Activated T-helper 9 cell treated with anti-CD3 and anti-CD28 coated beads, Interleukin-2, amount 50 U/mL, for 16 hours (primary cell): ENCODE measurements around the gene ITGA7.

Experiments
- DNase-seq: peaks from one replicate; pipeline ENCODE4 v3.0.0-alpha.2; 2020; ENCODE audit warnings: low read depth

The ITGA7 gene

GRCh38 chr12:55733858-55734257 is 26.2 kb upstream of the ITGA7 start:
- no peak for DNase-seq

DNA sequence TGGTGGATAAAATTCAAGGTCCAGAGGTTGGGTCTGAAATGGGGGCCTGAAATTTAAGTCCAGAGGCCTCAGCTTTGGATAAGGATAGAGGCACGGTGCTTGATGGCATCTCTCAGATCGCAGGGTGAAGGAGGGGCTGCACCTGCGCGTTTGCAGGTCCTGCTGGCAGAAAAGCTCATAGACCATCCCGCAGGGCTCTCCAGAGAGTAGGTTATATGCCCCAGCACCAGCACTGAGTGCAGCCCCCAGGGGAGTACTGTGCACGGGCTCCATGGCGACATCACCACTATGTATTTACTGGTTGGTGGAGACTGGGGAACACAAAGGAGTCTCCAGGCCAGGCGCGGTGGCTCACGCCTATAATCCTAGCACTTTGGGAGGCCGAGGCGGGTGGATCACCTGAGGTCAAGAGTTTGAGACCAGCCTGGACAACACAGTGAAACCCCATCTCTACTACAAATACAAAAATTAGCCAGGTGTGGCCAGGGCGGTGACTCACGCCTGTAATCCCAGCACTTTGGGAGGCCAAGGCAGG is 25.4 kb upstream of the ITGA7 start:
- no peak for DNase-seq

- no peak for DNase-seq
These were observed 24.6 kb upstream of the ITGA7 start for GRCh38 chr12:55732288-55732687.

DNA sequence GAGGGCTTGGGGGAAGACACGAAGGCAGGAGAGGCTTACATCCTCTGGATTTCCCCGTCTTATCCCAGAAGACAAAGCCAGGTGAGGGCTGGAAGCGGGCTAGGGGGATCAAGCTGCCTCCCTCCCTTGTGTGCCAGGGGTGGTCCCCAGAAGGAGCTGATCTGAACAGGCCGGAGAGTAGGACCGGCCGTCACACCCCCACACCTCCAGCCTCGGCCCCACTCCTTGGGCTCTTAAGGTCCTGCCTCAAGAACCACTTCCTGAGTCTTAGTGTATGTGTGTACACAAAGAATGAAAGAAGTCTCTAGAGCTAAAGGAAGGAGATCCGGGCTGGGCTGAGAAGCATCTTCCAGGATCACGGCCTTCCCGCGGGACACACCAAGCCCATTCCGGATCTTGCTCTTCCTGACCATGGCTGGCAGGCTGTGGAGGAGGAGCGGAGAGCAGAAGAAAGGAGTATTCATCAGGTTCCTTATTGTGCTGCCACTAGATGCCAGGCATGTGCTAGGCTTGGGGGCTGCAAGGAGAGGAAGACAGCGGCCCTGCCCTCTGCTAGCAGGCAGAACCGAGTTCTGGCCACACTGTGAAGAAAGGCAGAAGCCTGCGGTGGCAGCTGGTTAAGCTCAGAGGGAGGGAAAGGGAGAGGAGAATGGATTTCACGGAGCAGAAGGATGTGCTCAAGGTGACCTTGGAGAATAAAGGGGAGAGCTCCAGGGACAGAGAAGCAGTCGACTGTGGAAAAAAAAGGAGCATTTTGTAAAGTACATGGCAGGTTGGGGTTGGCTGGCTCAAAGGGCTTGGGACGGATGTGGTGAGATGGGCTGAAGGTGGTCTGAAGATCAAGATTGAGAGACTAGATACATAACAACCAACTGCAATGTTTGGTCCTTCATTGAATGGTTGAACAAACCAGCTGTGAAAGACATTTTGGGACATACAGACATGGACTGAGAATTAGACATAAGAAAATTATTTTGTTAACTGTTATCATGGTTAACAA is 22.4 kb upstream of the ITGA7 start:
- no peak for DNase-seq

- DNase-seq = peak; percentile 61
These were observed 21.5 kb upstream of the ITGA7 start, which contains the start of gene CD63 for GRCh38 chr12:55728939-55729818. TSS of gene CD63 (minus strand) at chr12:55729009. CDS start at chr12:55728341, 668 bp downstream.

DNA sequence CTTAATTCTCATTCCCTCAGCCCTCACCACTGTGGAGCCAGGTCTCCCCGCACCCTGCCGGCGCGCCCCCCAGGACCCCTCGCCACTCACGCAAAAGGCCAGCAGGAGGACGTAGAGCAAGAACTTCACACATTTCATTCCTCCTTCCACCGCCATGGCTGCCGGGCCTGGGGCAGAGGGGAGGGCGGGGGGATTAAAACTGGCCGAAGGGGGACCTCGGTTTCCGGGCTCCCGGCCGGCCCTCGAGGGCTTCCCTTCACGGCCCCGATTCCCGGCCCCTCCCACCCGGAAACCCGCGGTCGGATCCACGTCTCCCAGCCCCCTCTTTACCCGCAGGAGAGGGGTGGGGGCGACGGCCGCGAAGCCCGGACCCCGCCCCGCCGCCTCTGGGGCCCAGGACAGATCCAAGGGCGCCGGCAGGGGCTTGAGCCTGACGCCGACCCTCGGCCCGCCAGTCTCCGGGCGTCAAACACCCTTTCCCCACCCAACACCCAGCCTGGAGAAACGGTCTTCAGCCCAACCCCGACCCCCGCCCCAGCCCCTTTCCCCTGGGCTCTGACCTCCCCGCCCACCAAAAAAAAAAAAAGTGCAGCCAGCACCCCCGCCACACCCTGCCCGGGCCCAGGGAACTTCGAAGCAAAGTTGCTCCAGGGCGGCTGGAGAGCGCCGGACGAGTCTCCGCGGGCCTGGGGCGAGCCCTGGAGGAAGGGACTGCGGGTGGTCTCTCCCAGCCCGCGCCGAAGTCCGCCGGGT is 20.7 kb upstream of the ITGA7 start:
- no peak for DNase-seq

DNA sequence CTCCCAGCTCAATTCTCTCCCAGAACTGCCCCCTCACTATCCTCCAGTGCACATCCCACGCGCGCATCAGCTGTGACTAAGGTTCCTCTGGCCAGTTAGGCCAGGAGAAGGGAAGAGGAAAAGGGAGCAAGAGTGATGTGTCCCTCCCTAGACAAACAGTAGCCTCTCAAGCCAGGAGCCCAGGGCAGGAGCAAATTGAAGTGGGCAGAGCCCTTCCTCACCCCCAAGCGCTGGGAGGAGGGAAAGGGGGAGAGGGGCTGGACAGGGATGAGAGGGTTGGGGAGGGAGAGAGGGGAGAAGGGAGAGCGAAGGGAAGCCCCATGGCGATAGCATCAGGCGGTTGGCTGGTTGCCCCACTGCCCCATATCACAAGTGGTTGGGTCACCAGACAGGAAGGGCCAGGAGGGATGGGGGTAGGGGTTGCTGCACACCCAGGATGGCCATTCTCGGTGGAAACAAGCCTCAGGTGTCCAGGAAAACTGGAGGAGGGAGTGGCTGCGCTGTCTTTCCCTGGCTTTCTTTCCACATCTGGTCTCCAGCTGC is 20.0 kb upstream of the ITGA7 start:
- no peak for DNase-seq

GRCh38 chr12:55726971-55727370 is 19.3 kb upstream of the ITGA7 start:
- no peak for DNase-seq

DNA sequence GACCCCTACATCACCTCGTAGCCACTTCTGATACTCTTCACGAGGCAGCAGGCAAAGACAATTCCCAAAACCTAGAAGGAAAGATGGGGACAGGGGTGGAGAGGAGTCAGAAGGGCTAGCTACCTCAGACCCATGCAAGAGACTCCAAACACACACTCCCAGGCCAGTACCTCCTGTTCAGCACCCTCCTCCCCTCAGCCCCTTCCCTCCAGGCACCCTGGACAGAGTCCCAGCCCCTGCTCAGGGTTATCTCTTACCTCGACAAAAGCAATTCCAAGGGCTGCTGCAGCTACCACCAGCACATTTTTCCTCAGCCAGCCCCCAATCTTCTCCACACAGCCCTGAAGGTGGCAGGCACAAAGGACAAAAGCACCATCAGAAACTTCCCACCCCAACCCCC is 17.9 kb upstream of the ITGA7 start:
- no peak for DNase-seq

DNA sequence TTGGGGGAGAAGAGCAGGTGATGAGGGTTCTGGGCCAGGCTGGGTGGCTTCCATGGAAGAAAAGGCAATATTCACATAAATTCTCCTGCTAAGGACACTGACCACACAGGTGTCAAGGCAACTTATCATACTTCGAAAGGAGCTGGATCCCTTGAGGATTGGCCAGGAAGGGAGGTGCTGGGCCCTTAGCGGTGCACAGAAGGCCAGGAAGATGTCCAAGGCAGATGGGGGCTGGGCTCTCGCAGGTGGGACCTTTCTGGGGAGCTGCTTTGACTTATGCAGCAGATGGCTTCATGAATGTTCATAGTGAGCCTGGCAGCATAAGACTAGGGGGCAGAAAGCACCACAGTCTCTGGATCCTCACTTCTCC is 17.2 kb upstream of the ITGA7 start:
- no peak for DNase-seq

DNA sequence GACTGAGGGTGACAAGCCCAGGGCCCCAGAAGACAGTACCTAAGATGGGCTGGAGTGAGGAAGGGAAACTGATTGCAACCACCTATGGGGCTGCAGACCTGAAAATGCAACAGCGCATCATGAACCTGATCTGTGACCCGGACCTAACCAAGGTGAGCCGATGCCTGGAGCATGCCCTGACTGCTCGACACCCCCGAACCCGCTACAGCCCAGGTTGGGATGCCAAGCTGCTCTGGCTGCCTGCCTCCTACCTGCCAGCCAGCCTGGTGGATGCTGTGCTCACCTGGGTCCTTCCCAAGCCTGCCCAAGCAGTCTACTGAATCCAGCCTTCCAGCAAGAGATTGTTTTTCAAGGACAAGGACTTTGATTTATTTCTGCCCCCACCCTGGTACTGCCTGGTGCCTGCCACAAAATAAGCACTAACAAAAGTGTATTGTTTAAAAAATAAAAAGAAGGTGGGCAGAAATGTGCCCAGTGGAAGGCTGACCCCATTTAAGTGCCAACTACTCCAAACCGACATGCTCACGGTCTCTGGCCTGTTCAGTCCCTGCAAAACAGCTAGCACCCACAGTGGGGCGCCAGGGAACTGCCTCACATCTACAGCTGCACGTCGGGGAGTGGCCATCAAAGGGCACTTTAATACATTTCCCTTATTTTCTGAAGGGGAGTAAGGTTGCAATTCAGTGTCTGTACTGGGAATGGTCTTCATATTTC is 16.7 kb upstream of the ITGA7 start:
- peak; percentile 38 for DNase-seq

DNA sequence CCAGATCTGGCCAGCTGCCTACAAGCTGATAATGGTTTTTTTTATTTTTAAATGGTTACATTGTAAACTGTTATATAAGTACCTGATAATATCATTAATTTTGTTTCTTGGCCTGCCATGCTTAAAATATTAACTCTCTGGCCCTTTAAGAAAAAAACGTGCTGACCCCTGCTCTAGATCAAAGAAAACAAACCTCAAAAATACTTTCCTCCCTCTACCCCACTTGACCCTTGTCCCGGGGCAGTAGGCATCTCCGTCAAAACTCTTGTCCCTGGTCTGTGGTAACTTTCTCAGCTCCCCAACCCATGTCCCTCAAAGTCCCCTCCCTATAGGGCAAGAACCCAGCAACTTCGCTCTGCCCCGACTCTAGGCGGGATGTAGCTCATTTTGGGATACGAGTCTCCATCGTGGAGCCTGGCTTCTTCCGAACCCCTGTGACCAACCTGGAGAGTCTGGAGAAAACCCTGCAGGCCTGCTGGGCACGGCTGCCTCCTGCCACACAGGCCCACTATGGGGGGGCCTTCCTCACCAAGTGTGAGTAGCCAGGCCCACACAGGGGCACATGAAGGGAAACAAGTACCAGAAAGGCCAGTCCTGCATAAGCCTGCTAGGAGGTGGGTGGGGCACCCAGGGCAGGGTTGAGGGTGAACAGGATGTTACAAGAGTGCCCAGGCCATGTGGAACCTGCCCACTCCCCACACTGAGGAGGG is 16.0 kb upstream of the ITGA7 start:
- no peak for DNase-seq

- DNase-seq = no peak
These were observed 15.2 kb upstream of the ITGA7 start for GRCh38 chr12:55722948-55723347.

DNA sequence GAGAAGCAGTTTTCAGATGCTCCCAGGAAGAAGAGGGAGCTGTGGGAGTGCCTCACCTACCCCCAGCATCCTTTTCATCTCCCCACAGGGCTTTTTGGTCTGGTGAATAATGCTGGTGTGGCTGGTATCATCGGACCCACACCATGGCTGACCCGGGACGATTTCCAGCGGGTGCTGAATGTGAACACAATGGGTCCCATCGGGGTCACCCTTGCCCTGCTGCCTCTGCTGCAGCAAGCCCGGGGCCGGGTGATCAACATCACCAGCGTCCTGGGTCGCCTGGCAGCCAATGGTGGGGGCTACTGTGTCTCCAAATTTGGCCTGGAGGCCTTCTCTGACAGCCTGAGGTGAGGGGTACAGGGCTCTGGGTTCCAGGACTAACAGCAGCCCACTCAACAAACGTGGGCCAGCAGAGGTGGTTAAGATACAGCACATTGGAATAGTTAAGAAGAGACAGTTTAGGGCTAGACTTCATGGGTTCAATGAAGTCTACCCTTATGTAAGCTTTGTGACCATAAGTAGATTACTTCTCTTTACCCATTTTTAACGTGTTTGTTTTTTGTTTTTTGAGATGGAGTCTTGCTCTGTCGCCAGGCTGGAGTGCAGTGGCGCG is 14.0 kb upstream of the ITGA7 start:
- DNase-seq = no peak

DNA sequence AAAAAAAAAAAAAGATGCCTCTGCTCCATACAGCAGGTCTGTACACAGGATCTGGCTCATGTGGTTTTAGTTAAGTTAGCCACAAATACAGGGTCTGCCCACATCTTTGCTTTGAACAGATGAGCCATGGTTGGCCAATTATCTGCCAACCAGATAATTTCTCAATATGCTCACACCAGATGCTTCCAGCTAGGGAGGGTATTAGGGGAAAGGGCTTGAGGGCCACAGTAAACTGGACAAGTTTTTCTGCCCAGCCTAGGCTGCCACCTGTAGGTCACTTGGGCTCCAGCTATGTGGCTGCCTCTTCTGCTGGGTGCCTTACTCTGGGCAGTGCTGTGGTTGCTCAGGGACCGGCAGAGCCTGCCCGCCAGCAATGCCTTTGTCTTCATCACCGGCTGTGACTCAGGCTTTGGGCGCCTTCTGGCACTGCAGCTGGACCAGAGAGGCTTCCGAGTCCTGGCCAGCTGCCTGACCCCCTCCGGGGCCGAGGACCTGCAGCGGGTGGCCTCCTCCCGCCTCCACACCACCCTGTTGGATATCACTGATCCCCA is 13.3 kb upstream of the ITGA7 start:
- no peak for DNase-seq

DNA sequence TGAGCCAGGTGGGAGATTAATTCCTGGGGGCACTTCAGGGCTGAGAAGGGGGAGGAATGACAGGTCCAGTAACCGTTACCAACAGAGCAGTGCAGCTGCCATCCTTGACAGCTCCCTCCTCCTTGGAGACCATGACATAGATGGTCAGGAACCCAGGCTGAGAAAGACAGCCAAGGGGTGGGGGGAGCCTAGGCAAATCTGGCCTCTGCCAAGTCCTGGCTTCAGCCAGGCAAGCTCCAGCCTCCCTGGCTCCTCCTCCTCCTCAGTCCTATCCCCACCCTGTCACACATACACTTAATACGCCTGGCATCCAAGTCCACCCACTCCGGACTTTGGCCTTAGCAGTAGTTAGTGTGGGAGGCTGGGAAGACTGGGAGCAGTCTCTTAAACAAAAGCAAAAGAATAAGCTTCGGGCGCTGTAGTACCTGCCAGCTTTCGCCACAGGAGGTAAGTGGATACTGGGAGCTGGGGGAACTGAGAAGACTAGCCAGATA is 12.4 kb upstream of the ITGA7 start, which contains the start of gene RDH5:
Gene RDH5, plus strand, starts transcription at position 323 of the 494 bp plus-strand sequence. CDS start 792 bp downstream, outside the sequence.
- no peak for DNase-seq

GRCh38 chr12:55719371-55719770 is 11.7 kb upstream of the ITGA7 start:
- no peak for DNase-seq

- DNase-seq = no peak
These were observed 11.0 kb upstream of the ITGA7 start for GRCh38 chr12:55718624-55719275.

DNA sequence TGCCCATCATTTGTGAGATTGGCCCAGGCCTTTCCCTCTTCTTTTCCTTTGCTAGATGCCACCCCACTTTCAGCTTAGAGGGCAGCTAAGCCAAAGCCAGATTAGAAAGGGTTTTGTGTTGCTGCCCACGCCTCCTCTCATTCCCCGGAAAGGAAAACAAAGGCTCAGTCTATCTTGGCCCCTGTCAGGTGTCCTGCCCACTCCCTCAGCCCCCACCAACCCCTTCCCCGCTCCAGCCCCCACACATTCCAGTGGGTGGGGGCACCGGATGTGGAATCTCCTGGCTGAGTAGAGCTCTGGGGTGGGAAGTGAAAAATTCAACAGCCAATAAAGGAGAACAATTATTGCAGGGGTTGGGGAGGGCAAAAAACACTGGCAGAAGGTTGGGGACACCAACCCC is 10.3 kb upstream of the ITGA7 start:
- no peak for DNase-seq
